ENCODE data around the gene BICRA.

The BICRA gene

DNA sequence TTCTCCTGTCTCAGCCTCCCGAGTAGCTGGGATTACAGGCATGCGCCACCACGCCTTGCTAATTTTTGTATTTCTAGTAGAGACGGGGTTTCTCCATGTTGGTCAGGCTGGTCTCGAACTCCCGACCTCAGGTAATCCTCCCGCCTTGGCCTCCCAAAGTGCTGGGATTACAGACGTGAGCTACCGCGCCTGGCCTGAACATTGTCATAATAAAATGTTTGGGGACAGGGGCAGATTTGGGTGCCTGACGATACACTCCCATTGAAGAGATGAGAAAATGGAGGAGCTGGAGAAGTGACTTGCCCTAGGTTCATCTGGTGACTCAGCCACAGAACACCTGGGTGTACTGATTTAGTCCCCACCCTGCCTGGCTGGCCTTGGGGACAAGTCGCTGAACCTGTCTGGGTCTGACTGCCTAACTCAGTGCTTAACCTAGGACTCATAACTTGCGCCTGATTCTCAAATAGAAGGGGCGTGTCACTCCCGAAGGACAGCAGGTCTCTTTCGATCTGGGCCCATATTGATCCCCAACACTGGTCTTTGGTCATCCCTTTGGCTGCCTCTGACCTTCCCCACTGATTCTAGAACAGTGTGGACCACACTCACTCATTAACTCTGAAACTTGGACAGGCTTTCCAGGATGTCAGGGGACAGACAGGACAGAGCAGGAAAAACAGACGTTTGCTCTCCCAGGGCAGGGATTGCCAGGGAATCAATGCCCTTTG, 7.6 kb upstream of the BICRA start:
- no peak for DNase-seq

DNA sequence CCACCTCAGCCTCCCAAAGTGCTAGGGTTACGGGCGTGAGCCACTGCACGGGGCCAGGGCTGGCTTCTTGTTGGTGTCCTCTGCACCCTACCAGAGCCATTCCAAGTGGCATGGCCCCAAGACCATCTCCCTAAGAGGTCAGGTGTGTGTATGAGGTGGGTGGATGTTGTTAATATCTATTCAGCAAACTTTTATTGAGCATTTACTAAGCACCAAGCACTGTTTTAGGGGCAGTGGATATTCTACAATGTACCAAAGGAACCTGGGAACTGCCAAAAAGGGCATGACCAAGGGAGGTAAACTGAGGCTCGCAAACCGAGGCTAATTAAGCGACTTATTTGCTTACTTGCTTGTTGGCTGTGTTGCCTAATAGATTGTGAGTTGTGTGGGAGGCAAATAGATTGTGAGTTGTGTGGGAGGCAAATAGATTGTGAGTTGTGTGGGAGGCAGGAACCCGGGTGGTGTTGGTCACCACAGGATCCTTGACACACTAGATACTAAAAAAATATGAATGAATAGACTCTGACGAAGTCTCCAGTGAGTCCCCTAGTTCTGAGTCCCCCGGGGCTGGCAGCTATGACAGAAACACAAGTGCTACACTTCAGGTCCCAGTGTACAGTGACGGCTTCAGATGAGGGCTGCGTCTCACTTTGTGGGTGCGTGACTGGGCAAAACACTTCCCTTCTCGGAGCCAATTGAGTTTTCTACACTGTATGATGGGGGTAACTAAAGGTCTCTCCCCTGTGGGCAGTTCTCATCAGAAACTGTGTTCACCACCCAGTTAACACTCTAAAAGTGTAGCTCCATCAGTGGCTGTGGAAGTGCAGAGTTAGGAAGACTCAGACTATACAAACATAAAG, 5.0 kb upstream of the BICRA start:
- DNase-seq, result no peak

DNA sequence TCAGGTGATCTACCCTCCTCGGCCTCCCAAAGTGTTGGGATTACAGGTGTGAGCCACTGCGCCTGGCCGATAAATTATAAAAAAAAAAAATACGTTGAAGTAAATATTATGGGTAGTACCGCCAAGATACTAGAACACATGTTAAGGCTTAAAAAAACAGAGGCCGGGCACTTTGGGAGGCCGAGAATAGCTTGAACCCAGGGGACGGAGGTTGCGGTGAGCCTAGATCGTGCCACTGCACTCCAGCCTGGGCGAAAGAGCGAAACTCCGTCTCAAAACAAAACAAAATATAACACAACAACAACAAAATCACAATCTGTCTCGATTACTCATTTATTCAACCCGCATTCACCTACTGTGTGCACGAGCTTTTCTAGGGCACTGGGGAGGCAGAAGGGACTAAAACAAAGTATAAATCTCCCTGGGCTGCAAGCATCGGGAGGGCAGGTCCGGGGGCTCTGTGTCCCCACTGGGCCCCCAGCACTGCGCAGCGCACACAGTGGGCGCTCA, 1.3 kb upstream of the BICRA start:
- DNase-seq, result no peak

DNA sequence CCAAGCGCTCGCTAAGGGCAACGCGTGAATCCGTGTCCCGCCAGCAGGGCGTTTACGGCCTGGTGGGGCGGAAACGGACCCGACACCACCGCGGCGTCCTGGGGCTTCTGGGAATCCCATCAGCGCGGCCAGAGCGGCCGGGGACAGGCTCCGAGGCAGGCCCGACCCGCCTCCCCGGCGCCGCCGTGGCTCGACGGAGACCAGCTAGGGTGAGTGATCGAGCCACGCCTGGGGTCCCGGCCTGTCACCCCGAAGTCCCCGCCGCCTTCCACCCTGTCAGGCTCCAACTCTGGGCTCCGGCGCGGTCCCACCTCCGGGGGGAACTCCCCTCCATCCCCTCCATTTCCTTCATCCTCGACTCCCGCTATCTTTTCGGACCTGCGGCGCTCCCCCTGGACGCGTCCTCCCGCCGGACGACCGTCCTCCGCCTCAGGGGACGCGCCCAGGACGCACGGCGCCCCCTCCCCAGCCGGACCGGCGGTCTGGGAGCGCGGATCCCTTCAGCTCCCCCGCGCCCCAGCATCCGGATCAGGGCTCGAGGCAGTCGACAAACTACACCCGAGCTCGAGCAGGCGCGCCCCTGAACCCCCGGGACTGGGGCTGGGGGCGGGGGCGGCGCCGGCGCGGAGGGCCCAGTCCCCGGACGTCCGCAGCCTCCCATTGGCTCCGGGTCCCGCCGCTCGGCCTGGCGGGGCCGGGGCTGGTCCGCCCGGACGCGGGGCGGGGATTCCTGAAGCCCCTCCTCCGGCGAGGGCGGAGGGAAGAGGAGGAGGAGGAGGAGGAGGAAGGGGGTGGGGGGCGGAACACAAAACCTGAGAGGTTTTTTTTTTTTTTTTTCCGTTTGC, 638 bp upstream of the BICRA start:
- peak; percentile 96 for DNase-seq

DNA sequence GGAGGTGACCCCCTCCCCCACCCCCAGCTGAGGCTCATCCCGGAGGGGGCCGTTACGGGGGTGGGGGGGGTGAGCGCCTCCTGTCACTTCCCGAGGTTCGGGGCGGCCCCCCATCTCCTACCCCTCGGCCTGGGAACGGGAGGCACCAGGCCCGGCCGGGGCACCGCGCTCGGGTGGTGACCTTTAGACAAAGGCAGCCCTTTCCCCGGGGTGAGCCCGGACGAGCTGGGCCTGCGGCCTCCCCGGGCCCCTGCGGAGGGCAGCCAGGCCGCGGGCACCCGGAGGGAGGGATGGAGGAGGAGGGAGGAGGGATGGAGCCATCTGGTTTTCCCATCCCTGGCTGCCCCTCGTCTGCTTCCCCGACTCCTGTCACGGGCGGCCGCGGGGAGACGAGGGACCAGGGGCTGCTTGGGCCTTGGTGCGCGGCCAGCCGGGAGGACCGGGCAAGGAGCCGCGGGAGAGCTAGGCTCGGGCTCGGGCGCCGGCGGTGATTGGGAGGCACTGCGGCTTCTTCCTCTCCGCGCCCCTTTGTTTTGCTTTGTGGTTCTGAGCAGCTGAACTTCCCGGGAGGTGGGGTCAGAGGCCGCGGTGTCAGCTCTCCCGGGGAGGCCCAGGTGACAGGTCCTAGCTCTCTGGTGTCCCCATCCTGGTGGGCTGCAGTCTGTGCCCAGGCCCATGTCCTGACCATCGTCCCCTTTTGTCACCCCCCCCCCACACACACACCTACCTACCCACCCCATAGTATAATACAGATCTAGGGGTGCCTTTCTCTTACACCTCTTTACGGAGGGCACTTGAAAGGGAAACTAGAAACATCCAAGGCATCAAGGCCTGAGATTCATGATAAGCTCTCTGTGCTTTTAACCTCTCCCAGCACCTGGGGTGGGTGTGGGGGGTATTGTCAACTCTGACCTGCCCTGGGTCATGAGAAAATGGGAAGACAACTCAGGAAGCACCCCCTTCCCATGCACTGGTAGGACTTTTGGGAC, 1.3 kb downstream of the BICRA start:
- peak; percentile 75 for DNase-seq

DNA sequence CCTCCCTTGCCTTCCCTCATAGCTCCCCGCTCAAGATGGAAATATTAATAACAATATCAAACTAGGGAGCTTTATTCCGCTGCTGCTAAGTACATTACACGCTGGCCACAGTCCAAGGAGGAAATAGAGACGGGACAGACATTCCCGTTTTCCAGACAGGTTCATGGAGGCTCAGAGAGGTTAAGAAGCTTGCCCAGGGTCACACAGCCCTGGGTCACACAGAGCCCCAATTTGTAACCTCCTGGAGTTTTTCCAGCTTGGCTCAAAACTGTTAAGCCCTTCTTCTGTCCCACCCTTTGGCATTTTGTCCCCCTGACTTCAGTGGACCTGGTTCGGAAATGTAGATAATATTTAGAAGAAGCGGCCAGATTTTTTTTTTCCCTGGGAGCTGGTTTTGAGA, 2.0 kb downstream of the BICRA start:
- DNase-seq, result no peak

DNA sequence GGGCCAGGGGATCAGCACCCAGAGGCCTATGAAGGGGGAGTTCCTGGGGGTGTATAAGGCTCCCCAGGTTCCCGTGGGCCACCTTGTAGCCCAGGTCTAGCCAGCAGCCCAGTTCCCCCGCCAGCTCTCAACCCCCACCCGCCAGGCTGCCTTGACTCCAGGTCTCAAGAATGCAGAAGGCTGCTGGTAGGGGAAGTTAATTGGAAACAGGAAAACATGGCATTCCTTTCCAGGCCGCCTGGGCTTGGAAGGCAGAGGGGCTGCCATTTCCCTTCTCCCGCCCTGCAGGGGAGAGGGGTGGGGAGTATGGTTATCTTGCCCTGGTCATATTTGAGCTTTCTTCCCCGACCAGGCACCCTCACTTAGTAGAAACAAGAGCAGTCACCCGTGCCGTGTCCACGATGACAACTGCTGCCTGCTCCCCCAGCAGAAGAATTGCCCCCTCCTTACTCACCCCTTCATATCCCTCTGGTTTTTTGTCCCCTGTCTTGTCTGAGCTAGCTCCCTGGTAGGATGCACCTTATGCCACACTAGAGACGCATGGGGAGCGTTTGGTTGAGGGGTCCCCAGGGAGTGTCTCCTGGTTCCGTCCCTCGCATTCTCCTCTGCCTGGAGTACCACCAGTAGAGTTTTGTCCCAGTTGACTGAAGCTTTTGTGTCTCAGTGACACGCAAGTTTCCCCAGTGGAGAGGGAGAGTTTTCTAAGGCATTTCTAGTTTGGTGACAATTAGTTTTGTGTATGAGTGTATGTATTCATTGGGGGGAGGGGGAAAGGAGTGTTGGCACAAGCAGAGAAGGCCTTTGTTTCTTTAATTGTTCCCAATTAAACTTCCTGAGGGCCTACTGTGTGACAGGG, 4.5 kb downstream of the BICRA start:
- DNase-seq, result no peak

DNA sequence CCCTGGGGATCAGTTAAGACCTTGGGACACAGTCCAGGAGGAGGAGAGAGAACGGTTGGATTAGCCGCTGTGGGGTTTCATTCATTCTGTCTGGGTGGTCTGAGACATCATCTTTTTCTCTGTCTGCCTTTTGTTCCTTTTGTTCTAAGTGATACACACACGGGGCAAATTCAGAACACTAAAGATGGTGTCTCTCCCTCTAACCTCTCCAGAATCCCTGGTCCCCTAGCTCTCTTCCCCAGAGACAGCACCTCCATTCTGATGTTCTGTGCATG, 5.0 kb downstream of the BICRA start:
- DNase-seq, result no peak

DNA sequence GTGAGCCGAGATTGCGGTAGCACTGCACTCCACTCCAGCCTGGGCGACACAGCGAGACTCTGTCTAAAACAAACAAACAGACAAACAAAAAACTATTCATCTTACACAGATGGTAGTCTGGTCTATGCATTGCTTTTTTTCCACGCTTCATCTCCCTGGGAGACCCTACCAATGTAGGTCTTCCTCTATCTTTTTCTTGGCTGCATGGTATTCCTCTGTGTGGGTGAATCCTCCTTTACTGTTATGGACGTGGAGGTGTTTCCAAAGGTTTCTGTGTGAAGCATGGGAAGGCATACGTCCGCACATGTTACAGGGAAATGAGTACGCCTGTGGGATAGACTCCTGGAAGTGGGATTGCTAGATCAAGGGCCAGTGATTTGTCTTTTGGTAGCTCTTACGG, 5.6 kb downstream of the BICRA start:
- DNase-seq, result no peak

DNA sequence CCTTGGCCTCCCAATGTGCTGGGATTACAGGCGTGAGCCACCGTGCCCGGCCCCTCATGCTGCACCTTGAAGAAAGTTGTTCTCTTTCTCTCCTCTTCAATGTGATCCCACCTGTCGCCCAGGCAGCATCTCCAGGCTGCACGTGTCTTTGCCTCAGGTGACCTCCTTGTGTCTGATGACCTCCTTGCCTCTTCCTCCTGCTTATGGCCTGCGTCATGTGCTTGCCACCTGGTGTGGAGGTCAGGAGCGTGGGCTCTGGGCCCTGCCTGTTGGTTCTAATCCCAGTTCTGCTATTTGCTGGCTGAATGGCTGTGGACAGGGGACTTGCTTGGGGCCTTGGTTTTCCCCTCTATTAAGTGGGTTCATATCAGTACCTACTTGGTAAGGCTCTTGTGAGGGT, 6.3 kb downstream of the BICRA start:
- no peak for DNase-seq

DNA sequence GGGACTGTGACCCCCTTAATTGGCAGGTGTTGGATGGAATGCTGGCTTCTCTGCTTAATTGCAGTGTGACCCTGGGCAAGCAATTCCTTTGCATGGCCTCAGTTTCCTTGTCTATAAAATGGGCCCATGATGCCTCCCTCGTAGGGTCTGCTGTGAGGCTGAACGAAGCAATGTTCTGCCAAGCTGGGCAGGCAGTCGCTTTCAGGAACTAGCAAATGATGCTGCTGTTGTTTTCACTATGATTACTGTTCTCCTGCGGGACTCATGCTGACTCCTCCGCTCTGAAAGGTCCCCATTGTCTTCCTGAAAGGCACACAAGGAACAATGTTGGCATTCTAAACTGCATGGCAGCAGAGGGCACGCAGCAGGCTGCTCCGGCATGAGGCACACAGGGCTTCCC, 6.8 kb downstream of the BICRA start:
- DNase-seq, result no peak

DNA sequence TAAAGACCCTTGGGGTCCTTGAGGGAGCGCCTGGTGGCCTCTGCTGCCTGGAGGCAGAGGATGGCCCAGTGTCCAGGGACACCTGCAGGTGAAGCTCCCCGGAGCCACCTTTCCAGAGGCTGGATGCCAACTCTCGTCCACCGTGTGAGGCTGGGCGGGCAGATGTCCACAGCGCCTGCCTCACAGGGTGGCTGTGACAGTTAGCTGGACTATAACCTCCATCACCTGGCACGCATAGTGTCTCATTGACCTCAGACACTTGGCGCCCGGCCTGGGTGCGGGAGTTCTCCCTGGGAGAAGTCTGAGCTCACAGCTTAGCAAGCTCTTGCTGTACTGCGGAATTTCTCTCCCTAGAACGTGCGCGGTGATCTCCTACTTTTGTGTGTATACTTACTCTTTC, 9.8 kb downstream of the BICRA start:
- DNase-seq, result no peak

DNA sequence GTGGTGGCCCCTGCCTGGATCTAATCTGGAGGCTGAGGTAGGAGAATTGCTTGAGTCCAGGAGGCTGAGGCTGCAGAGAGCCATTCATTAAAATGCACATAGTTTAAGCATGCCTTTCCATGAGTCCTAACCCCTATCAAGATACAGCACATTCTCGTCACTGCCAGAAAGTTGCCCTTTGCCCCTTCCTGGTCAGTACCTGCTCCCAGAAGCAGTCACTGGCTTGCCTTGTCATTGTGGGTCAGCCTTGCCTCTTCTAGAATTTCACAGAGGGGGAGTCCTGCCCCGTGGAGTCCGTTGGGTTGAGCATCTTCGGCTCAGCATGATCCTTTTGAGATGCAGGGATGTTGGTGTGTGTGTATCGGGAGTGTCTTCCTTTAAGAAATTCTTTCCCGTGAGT, 10.8 kb downstream of the BICRA start:
- DNase-seq, result no peak

DNA sequence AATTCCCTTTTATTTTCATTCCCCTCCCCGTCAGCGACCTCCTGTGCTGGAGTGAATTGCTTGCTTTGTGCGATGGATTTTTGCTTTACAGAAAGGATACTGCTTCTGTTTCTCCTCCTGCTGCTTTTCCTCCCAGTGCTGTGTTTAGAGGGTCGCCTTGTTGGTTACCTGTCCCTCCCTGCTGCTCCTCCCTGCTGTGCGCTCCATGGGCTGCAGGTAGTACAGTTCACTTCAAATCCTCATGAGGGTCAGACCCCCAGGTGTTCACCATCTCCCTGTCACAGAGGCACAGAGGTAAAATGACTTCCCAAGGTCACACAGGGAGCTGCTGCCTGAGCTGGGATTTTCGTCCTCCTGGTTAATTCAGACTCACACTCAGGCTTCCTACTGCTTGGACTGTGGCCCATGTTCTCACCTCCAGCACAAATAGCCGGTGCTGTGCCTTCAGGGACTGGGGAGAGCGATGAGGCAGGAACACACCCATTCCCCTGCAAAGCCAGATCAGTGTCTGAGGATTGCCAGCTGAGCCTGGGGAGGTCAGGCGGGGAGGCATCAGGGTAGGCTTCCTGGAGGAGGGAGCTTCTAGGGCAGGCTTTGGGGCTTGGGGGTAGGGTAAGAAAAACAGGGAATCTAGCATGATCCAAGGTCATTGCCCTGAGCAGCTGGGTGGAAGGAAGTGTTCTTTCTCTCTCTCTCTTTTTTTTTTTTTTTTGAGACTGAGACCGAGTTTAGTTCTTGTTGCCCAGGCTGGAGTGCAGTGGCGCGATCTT, 14.4 kb downstream of the BICRA start:
- DNase-seq, result no peak

DNA sequence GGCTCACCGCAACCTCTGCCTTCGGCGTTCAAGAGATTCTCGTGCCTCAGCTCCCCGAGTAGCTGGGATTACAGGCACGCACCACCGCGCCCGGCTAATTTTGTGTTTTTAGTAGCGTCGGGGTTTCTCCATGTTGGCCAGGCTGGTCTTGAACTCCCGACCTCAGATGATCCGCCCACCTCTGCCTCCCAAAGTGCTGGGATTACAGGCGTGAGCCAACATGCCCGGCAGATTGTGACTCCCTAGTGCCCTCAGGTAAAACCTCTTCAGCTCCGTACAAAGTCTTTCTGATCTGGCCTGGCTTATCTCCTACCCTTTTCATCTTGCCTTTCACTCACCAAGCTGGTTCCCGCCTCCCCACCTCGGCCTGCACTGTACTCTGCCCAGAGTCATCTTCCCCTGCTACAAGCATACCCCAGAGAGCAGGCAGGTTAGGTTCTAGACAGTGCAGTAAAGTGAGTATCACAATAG, 15.0 kb downstream of the BICRA start:
- DNase-seq, result no peak

DNA sequence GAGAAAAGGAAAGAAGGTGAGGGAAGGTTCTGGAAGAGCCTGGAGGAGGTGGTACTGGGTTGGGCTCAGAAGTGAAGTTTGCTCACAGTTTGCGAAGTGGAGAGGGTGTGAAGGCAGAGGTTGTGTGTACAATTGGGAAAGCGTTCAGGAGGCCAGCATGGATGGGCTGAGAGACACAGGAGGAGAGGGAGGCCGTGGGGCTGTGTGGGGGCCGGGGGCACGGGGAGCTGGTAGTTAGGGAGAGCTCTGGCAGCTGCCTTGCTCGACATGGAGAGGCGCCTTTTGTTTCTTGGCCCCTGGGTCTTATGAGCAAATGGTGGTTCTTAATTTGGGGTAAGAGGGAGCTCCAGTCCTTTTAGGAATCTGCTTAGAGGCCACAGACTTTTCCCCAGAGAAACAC, 16.7 kb downstream of the BICRA start:
- DNase-seq, result no peak

DNA sequence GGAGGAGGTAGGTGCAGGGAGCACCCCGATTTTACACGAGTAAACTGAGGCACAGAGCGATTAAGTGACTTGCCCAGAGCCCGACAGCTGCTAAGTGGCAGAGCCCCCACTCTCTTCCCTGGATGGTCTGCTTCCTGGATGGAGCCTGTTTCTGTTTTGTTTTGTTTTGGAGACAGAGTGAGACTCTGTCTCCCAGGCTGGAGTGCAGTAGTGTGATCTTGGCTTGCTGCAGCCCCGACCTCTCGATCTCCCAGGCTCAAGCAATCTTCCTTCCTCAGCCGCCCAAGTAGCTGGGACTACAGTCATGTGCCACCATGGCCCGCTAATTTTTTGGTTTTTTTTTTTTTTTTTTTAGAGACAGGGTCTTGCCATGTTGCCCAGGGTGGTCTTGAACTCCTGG, 17.3 kb downstream of the BICRA start:
- DNase-seq, result no peak

DNA sequence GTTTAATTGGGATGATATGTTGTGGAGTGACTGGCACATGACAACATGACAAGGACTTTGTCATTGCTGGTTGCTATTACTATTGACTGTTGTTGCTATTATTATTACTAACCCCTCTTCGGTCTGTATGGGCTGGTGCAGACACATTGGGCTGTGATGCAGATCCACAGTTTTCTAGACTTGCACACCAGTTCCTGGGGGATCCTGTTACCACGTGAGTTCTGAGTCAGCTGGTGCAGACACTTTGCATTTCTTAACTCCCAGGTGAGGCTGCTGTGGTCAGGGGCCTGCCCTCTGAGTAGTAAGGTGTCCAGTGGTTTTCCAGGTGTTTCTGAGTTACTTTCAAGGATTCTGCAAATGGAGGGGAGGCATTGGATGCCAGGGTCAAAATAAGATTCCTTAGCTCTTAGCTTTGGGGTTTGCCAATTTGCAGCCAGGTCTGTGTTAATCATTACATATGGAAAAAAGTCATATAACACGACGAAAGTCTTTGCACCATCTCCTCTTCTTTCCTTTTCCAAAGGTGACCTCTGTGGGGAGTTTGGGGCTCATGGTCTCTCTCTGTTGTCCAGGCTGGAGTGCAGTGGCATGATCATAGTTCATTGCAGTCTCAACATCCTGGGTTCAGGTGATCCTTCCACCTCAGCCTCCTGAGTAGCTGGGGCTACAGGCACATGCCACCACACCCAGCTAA, 19.3 kb downstream of the BICRA start:
- no peak for DNase-seq

DNA sequence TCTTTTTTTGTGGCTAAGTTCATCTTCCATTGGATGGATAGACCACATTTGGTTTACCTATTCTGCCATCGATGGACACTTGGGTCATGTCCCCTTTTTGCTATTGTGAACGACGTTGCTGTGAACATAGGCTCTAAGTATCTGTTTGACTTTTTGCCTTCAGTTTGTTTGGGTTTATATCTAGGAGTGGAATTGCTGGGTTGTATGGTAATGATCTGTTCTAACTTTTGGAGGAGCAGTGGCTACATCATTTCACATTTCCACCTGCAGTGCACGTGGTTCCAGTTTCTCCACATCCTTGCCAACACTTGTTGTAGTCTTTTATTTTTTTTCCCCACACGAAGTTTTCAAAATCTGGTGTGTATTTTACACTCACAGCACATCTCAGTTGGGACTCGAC, 21.7 kb downstream of the BICRA start:
- no peak for DNase-seq

Data from CD4-positive, alpha-beta T cell treated with Interleukin-17A for 4 hours (primary cell).